Activated CD4-positive, alpha-beta T cell treated with anti-CD3 and anti-CD28 coated beads, Interleukin-2, amount 10 ng/mL, durations not matched to agents 7 days and 5 days (primary cell): ENCODE data around the gene TNNC1. TPM values are rescaled to one million over a fixed set of nuclear protein-coding genes. Genes with fewer than 3 reads are reported as not detected.

Experiments used
- CTCF ChIA-PET: fragments of 350-600 bp; sonication (Branson Sonifier 250); formaldehyde crosslinking; loops from one replicate; lab custom pipeline; 2021; ENCODE audit warnings: antibody characterized with exemption; lab: Charles Lee
- POLR2A ChIA-PET: fragments of 350-600 bp; sonication (Branson Sonifier 250); formaldehyde crosslinking; loops from one replicate; lab custom pipeline; 2021; ENCODE audit warnings: antibody characterized with exemption; lab: Charles Lee
- DNase-seq: peaks from one replicate; pipeline ENCODE4 v3.0.0-alpha.2; 2020
- H3K27ac Mint-ChIP-seq: one replicate; pipeline ENCODE4 v1.8.0; 2021; ENCODE audit warnings: mild to moderate bottlenecking, moderate library complexity, mixed read lengths
- H3K27me3 Mint-ChIP-seq: one replicate; pipeline ENCODE4 v1.8.0; 2021; ENCODE audit warnings: mixed read lengths
- H3K36me3 Mint-ChIP-seq: one replicate; pipeline ENCODE4 v1.8.0; 2021; ENCODE audit warnings: low read depth, mixed read lengths
- H3K4me1 Mint-ChIP-seq: one replicate; pipeline ENCODE4 v1.8.0; 2021; ENCODE audit warnings: mixed read lengths
- H3K4me3 Mint-ChIP-seq: one replicate; pipeline ENCODE4 v1.8.0; 2021; ENCODE audit warnings: mild to moderate bottlenecking, moderate library complexity, mixed read lengths
- H3K9me3 Mint-ChIP-seq: one replicate; pipeline ENCODE4 v1.8.0; 2021; ENCODE audit warnings: mixed read lengths
- total RNA-seq, 2 experiments: library from RNA; stranded (reverse); gene quantifications; one replicate each; pipeline ENCODE4 v1.2.3, GENCODE V29; 2021

The TNNC1 gene
- total RNA-seq, 2 experiments from 2014 or later: 1.5 to 2.1 TPM

GRCh38 chr3:52490035-52490938 is 36.4 kb upstream of the TNNC1 start:
- H3K36me3 Mint-ChIP-seq: peaks cover 11% of the 10 kb centered on the region
- ChIA-PET POLR2A (interaction anchor here (0.7 kb wide), 1 partner anchor 33 kb away, joined by 3 read pairs; no protein-coding TSS in a partner anchor), CTCF (no interaction called here)
- DNase-seq: no peak
- H3K4me1 Mint-ChIP-seq: no peaks in the 10 kb centered on the region
- no peak overlapping the region for H3K27ac Mint-ChIP-seq
- H3K27me3 Mint-ChIP-seq: no peaks in the 10 kb centered on the region
- no peak overlapping the region for H3K4me3 Mint-ChIP-seq
- H3K9me3 Mint-ChIP-seq: no peaks in the 10 kb centered on the region

- ChIA-PET POLR2A (interaction anchor here (0.7 kb wide), 1 partner anchor 32 kb away, joined by 3 read pairs; no protein-coding TSS in a partner anchor), CTCF (interaction anchor here (0.6 to 1.2 kb wide), 3 partner anchors 19 to 37 kb away, joined by 3 read pairs; no protein-coding TSS in a partner anchor)
- no peak for DNase-seq
- no peak overlapping the region for H3K4me3 Mint-ChIP-seq
- H3K36me3 Mint-ChIP-seq: peaks cover 11% of the 10 kb centered on the region
- no peak overlapping the region for H3K27ac Mint-ChIP-seq
- H3K4me1 Mint-ChIP-seq: no peaks in the 10 kb centered on the region
- H3K27me3 Mint-ChIP-seq: no peaks in the 10 kb centered on the region
- H3K9me3 Mint-ChIP-seq: no peaks in the 10 kb centered on the region
Observed at GRCh38 chr3:52489453-52489852, 35.6 kb upstream of the TNNC1 start.

- Mint-ChIP-seq H3K9me3 (no peaks in the 10 kb centered on the region), H3K4me1 (no peaks in the 10 kb centered on the region), H3K27me3 (no peaks in the 10 kb centered on the region), H3K36me3 (peaks cover 11% of the 10 kb centered on the region), H3K4me3 (no peak overlapping the region), H3K27ac (no peak overlapping the region)
- ChIA-PET CTCF (interaction anchor here (1.0 to 1.2 kb wide), 2 partner anchors 18 to 38 kb away, joined by 3 read pairs; no protein-coding TSS in a partner anchor), POLR2A (no interaction called here)
- no peak for DNase-seq
Observed at GRCh38 chr3:52488746-52489145, 34.9 kb upstream of the TNNC1 start.

- Mint-ChIP-seq H3K4me3 (no peak overlapping the region), H3K27ac (no peak overlapping the region), H3K4me1 (no peaks in the 10 kb centered on the region), H3K9me3 (no peaks in the 10 kb centered on the region), H3K36me3 (peaks cover 11% of the 10 kb centered on the region), H3K27me3 (no peaks in the 10 kb centered on the region)
- ChIA-PET POLR2A (no interaction called here), CTCF (no interaction called here)
- no peak for DNase-seq
Observed at GRCh38 chr3:52487788-52488691, 34.2 kb upstream of the TNNC1 start.

- POLR2A ChIA-PET: no interaction called here
- Mint-ChIP-seq H3K4me1 (no peaks in the 10 kb centered on the region), H3K9me3 (no peaks in the 10 kb centered on the region), H3K36me3 (peaks cover 15% of the 10 kb centered on the region), H3K27ac (no peak overlapping the region), H3K27me3 (no peaks in the 10 kb centered on the region), H3K4me3 (no peak overlapping the region)
- no peak for DNase-seq
- CTCF ChIA-PET: interaction anchor here (0.6 kb wide), 1 partner anchor 758 kb away, joined by 3 read pairs; no protein-coding TSS in a partner anchor
Observed at GRCh38 chr3:52487050-52487787, 33.4 kb upstream of the TNNC1 start.

- CTCF ChIA-PET: no interaction called here
- Mint-ChIP-seq H3K4me3 (no peak overlapping the region), H3K9me3 (no peaks in the 10 kb centered on the region), H3K36me3 (peaks cover 25% of the 10 kb centered on the region), H3K27ac (no peak overlapping the region), H3K4me1 (no peaks in the 10 kb centered on the region), H3K27me3 (no peaks in the 10 kb centered on the region)
- POLR2A ChIA-PET: no interaction called here
- DNase-seq: no peak
Observed at GRCh38 chr3:52484680-52485461, 31.0 kb upstream of the TNNC1 start.

GRCh38 chr3:52483577-52484381 is 29.9 kb upstream of the TNNC1 start:
- ChIA-PET POLR2A (no interaction called here), CTCF (no interaction called here)
- Mint-ChIP-seq H3K27me3 (no peaks in the 10 kb centered on the region), H3K4me3 (no peak overlapping the region), H3K27ac (no peak overlapping the region), H3K4me1 (no peaks in the 10 kb centered on the region), H3K36me3 (peaks cover 27% of the 10 kb centered on the region), H3K9me3 (no peaks in the 10 kb centered on the region)
- DNase-seq: no peak

- CTCF ChIA-PET: no interaction called here
- DNase-seq: no peak
- Mint-ChIP-seq H3K9me3 (no peaks in the 10 kb centered on the region), H3K27me3 (no peaks in the 10 kb centered on the region), H3K4me3 (no peak overlapping the region), H3K4me1 (no peaks in the 10 kb centered on the region), H3K36me3 (peaks cover 28% of the 10 kb centered on the region), H3K27ac (no peak overlapping the region)
- POLR2A ChIA-PET: no interaction called here
Observed at GRCh38 chr3:52483081-52483480, 29.2 kb upstream of the TNNC1 start.

- ChIA-PET CTCF (interaction anchor here (0.7 to 1.9 kb wide), 4 partner anchors 10 to 46 kb away, joined by 3 to 4 read pairs (median 4); no protein-coding TSS in a partner anchor), POLR2A (no interaction called here)
- peaks cover 26% of the 10 kb centered on the region for H3K36me3 Mint-ChIP-seq
- DNase-seq: no peak
- no peak overlapping the region for H3K27ac Mint-ChIP-seq
- H3K4me3 Mint-ChIP-seq: no peak overlapping the region
- H3K9me3 Mint-ChIP-seq: no peaks in the 10 kb centered on the region
- no peaks in the 10 kb centered on the region for H3K27me3 Mint-ChIP-seq
- H3K4me1 Mint-ChIP-seq: no peaks in the 10 kb centered on the region
Observed at GRCh38 chr3:52481819-52482521, 28.1 kb upstream of the TNNC1 start.

- CTCF ChIA-PET: interaction anchor here (1.7 to 1.9 kb wide), 2 partner anchors 9 to 12 kb away, joined by 4 read pairs; no protein-coding TSS in a partner anchor
- no peak overlapping the region for H3K27ac Mint-ChIP-seq
Observed at GRCh38 chr3:52480768-52481715, 27.2 kb upstream of the TNNC1 start.

More at GRCh38 chr3:52480768-52481715, 27.2 kb upstream of the TNNC1 start:
- no peak for DNase-seq
- H3K4me1 Mint-ChIP-seq: no peaks in the 10 kb centered on the region
- H3K36me3 Mint-ChIP-seq: peaks cover 26% of the 10 kb centered on the region
- H3K27me3 Mint-ChIP-seq: no peaks in the 10 kb centered on the region
- no peaks in the 10 kb centered on the region for H3K9me3 Mint-ChIP-seq
- no peak overlapping the region for H3K4me3 Mint-ChIP-seq
- POLR2A ChIA-PET: no interaction called here
